ENCODE results near the gene BEND6.

BEND6 gene

GRCh38 chr6:56959094-56959493 lies 4.2 kb downstream of the BEND6 start:
- DNase-seq = no peak
- Mint-ChIP-seq H3K4me1 (peaks cover 11% of the 10 kb centered on the region), H3K4me3 (no peak overlapping the region), H3K9me3 (no peaks in the 10 kb centered on the region), H3K36me3 (ENCODE audit: low read depth) (no peaks in the 10 kb centered on the region), H3K27ac (no peak overlapping the region), H3K27me3 (ENCODE audit: low read depth, poor library complexity) (peaks cover 20% of the 10 kb centered on the region)
- TF ChIP-seq, protein P1, sequence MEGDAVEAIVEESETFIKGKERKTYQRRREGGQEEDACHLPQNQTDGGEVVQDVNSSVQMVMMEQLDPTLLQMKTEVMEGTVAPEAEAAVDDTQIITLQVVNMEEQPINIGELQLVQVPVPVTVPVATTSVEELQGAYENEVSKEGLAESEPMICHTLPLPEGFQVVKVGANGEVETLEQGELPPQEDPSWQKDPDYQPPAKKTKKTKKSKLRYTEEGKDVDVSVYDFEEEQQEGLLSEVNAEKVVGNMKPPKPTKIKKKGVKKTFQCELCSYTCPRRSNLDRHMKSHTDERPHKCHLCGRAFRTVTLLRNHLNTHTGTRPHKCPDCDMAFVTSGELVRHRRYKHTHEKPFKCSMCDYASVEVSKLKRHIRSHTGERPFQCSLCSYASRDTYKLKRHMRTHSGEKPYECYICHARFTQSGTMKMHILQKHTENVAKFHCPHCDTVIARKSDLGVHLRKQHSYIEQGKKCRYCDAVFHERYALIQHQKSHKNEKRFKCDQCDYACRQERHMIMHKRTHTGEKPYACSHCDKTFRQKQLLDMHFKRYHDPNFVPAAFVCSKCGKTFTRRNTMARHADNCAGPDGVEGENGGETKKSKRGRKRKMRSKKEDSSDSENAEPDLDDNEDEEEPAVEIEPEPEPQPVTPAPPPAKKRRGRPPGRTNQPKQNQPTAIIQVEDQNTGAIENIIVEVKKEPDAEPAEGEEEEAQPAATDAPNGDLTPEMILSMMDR (IDR thresholded peaks at IDR 0.05) = no peak

GRCh38 chr6:56959938-56960337 lies 5.0 kb downstream of the BEND6 start:
- no peak overlapping the region for H3K27ac Mint-ChIP-seq
- peaks cover 8% of the 10 kb centered on the region for H3K4me1 Mint-ChIP-seq
- no peak for DNase-seq
- no peaks in the 10 kb centered on the region for H3K36me3 Mint-ChIP-seq (ENCODE audit: low read depth)
- TF ChIP-seq, protein P1 (IDR thresholded peaks at IDR 0.05) = no peak
- H3K27me3 Mint-ChIP-seq (ENCODE audit: low read depth, poor library complexity) = peaks cover 16% of the 10 kb centered on the region
- H3K9me3 Mint-ChIP-seq = no peaks in the 10 kb centered on the region
- H3K4me3 Mint-ChIP-seq = no peak overlapping the region

DNA sequence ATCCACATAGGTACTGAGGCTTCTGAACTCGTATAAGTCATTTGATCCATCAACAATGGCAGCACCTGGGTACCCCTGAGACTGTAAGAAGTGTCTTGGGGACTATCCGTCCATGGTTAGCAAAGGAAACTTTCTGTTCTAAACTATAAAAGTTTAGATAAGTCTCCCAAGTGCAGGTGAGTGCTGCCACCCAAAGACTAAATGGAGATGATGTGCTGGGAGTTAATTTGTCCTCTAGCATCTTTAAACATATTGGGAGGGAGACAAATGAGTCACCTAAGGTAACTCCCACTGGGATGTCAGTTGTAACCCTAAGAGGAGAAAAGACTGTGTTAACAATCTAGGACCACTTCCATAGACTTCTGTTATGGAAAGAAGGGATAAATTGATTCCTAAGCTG lies 6.2 kb downstream of the BEND6 start:
- peaks cover 8% of the 10 kb centered on the region for H3K27me3 Mint-ChIP-seq (ENCODE audit: low read depth, poor library complexity)
- TF ChIP-seq, protein P1 (IDR thresholded peaks at IDR 0.05) = no peak
- H3K9me3 Mint-ChIP-seq = no peaks in the 10 kb centered on the region
- H3K4me3 Mint-ChIP-seq = no peak overlapping the region
- no peak for DNase-seq
- no peaks in the 10 kb centered on the region for H3K4me1 Mint-ChIP-seq
- no peaks in the 10 kb centered on the region for H3K36me3 Mint-ChIP-seq (ENCODE audit: low read depth)
- H3K27ac Mint-ChIP-seq = no peak overlapping the region

DNA sequence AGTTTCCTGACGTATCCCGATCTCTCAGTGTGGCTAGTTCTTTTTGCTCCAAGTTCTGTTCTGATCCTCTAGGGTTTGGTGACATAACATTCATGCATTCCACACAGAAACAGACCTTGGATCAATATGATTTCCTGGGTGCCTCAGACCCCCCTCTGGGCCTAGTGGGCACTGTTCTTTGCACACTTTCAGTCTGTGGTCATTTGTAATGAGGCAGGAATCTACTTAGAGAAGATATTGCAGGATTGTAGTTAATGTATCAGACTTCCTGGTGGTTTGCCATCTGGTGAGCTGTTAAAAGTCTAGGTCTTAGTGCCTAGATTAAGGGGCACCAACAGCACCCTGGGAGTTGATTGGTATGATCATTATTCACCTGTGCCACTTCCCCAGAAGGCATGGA lies 7.5 kb downstream of the BEND6 start:
- Mint-ChIP-seq H3K4me3 (no peak overlapping the region), H3K27ac (no peak overlapping the region), H3K4me1 (no peaks in the 10 kb centered on the region), H3K9me3 (no peaks in the 10 kb centered on the region), H3K27me3 (ENCODE audit: low read depth, poor library complexity) (peaks cover 1% of the 10 kb centered on the region), H3K36me3 (ENCODE audit: low read depth) (no peaks in the 10 kb centered on the region)
- TF ChIP-seq, protein P1 (IDR thresholded peaks at IDR 0.05) = no peak
- DNase-seq = no peak

GRCh38 chr6:56963043-56963442 lies 8.1 kb downstream of the BEND6 start:
- DNase-seq = no peak
- Mint-ChIP-seq H3K4me3 (no peak overlapping the region), H3K4me1 (no peaks in the 10 kb centered on the region), H3K9me3 (no peaks in the 10 kb centered on the region), H3K36me3 (ENCODE audit: low read depth) (no peaks in the 10 kb centered on the region), H3K27ac (no peak overlapping the region), H3K27me3 (ENCODE audit: low read depth, poor library complexity) (no peaks in the 10 kb centered on the region)
- TF ChIP-seq, protein P1 (IDR thresholded peaks at IDR 0.05) = no peak

DNA sequence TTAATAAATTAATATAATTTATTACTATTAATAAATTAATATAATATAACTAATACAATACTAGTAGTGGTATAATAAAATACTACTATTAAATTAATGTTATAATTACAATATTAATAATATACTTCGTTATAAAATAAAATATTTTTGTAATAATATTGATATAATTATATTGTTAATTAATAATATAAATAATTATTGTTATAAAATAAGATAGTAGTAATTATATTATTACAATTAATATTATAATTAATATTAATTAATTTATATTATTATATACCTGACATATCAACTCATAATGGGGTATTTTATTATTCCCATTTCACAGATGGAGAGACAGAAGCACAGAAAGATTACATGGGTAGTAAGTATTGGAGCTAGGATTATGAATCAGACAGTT lies 8.9 kb downstream of the BEND6 start:
- Mint-ChIP-seq H3K27ac (no peak overlapping the region), H3K36me3 (ENCODE audit: low read depth) (no peaks in the 10 kb centered on the region), H3K4me3 (no peak overlapping the region), H3K4me1 (no peaks in the 10 kb centered on the region), H3K9me3 (no peaks in the 10 kb centered on the region), H3K27me3 (ENCODE audit: low read depth, poor library complexity) (no peaks in the 10 kb centered on the region)
- TF ChIP-seq, protein P1 (IDR thresholded peaks at IDR 0.05) = no peak
- no peak for DNase-seq

Measured in nephron progenitor cell (in vitro differentiated cells).